Esophagus muscularis mucosa (tissue), 3 donors: Measurements from ENCODE around the gene INSC.

Experiments
- CTCF ChIP-seq, 3 experiments: fragments of 200-600 bp in 2 of 3; fragments of 450-650 bp in 1 of 3; sonication (generic) in 2 of 3; IDR thresholded peaks; one replicate each; pipeline ENCODE4 v1.5.1; 2017 to 2019; ENCODE audit warnings: antibody characterized with exemption in 3 of 3, mild to moderate bottlenecking in 2 of 3, moderate library complexity in 1 of 3
- POLR2A ChIP-seq: fragments of 450-650 bp; IDR thresholded peaks from one replicate; pipeline ENCODE4 v1.6.1; 2017; ENCODE audit warnings: antibody characterized with exemption, moderate library complexity, mild to moderate bottlenecking, low read depth

- TF ChIP-seq POLR2A (no peak), CTCF (IDR thresholded peaks at IDR 0.05) (no peak)
Observed at GRCh38 chr11:15171956-15172355, 57.2 kb downstream of the INSC start.
